Astrocyte of the spinal cord (primary cell): ENCODE data around the gene PXYLP1.
A peak's percentile ranks its signal among the peaks of the same experiment; 100 is the strongest.

Source experiments
- DNase-seq: peaks from one replicate; pipeline ENCODE4 v3.0.0; 2011; ENCODE audit warnings: low read depth, low spot score
- H3K4me3 ChIP-seq: 2 replicates; pipeline ENCODE4 v1.5.1; 2011; ENCODE audit warnings: low read depth, mild to moderate bottlenecking, low read length, moderate library complexity
- in situ Hi-C: cut with HindIII; loops from 2 replicates; pipeline ENCODE4 v1.10.0; 2017; ENCODE audit warnings: low sequenced_read_pairs
- TF ChIP-seq, protein P1 (sequence below): IDR thresholded peaks from 2 replicates; pipeline ENCODE4 v1.5.1; 2012; ENCODE audit warnings: low read depth, mild to moderate bottlenecking, low read length, inconsistent platforms

PXYLP1 gene

GRCh38 chr3:141302364-141303141 lies 70.9 kb downstream of the PXYLP1 start:
- in situ Hi-C loops: no loop called here
- no peak overlapping the region for H3K4me3 ChIP-seq
- DNase-seq: peak; percentile 64
- TF ChIP-seq, protein P1, sequence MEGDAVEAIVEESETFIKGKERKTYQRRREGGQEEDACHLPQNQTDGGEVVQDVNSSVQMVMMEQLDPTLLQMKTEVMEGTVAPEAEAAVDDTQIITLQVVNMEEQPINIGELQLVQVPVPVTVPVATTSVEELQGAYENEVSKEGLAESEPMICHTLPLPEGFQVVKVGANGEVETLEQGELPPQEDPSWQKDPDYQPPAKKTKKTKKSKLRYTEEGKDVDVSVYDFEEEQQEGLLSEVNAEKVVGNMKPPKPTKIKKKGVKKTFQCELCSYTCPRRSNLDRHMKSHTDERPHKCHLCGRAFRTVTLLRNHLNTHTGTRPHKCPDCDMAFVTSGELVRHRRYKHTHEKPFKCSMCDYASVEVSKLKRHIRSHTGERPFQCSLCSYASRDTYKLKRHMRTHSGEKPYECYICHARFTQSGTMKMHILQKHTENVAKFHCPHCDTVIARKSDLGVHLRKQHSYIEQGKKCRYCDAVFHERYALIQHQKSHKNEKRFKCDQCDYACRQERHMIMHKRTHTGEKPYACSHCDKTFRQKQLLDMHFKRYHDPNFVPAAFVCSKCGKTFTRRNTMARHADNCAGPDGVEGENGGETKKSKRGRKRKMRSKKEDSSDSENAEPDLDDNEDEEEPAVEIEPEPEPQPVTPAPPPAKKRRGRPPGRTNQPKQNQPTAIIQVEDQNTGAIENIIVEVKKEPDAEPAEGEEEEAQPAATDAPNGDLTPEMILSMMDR: peak; percentile 21

DNA sequence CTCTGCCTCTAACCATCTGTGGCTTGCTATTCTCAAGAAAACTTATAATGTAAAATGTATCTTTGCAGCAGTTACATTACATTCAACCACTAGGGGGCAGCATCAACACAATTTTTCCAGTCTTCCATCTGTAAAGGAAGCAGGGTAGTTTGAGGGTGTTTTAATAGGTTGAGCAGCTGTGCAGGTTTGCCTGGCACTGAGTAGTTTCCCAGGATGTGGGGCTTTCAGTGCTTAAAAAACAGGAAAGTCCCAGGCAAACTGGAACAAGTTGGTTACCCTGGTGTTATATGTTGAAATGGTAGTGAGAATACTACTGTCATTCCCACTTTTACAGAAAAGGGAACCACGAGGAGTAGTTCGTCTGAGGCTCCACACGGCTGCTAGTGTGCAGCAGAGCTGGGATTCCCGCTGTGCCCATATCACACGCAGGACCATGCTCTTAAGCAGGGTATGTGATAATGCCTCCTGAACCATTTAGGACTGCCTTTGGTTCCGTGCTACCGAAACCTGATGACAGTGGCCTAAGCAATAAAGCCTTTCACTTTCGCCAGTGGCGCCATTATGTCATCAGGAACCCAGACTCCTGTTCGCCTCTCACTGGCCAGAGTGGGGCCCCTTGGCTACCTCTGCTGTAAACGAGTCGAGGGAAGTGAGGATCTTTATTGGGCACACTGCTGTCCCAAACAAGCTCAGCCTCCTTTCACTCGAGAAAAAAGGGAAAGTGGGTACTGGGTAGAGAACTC lies 72.0 kb downstream of the PXYLP1 start:
- in situ Hi-C loops: no loop called here
- peak; percentile 86 for DNase-seq
- TF ChIP-seq, protein P1: peak; percentile 62
- H3K4me3 ChIP-seq: no peak overlapping the region

- in situ Hi-C loops: no loop called here
- peak; percentile 68 for DNase-seq
- H3K4me3 ChIP-seq: no peak overlapping the region
- TF ChIP-seq, protein P1: peak; percentile 32
Observed at GRCh38 chr3:141305436-141305835, 73.8 kb downstream of the PXYLP1 start.

DNA sequence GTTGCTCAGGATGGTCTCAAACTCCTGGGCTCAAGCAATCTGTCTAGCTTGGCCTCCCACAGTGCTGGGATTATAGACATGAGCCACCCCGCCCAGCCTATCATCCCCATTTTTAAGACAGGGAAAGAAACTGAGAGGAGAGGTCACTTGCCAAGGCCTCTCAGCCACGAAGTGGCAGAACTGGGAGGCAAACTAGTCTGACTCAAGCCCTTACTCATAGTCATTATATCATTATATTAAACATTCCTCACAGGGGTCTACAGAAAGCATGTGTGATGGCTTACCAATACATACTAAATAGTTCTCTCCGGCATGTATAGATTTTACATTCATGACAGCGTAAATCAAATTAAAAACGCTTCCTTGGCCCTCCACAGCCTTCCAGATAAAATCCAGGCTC lies 74.7 kb downstream of the PXYLP1 start:
- in situ Hi-C loops: no loop called here
- TF ChIP-seq, protein P1: no peak
- H3K4me3 ChIP-seq: no peak overlapping the region
- DNase-seq: no peak

- no peak overlapping the region for H3K4me3 ChIP-seq
- TF ChIP-seq, protein P1: no peak
- DNase-seq: no peak
- in situ Hi-C loops: no loop called here
Observed at GRCh38 chr3:141306922-141307321, 75.3 kb downstream of the PXYLP1 start.

- TF ChIP-seq, protein P1: no peak
- no peak overlapping the region for H3K4me3 ChIP-seq
- in situ Hi-C loops: no loop called here
- DNase-seq: no peak
Observed at GRCh38 chr3:141307351-141308059, 75.9 kb downstream of the PXYLP1 start.
